GM19238 (cell line): ENCODE measurements around the gene ATAD2B.

ENCODE experiments used
- DNase-seq: peaks from one replicate; pipeline ENCODE4 v3.0.0; 2011; ENCODE audit warnings: low spot score; ENCODE audit not compliant: insufficient read length

Gene ATAD2B

GRCh38 chr2:23703583-23704385 lies 223.1 kb downstream of the ATAD2B start:
- no peak for DNase-seq

- no peak for DNase-seq
Measured at GRCh38 chr2:23703037-23703582, 223.8 kb downstream of the ATAD2B start.

- DNase-seq = no peak
Measured at GRCh38 chr2:23700627-23701026, 226.3 kb downstream of the ATAD2B start.

GRCh38 chr2:23699580-23699925 lies 227.4 kb downstream of the ATAD2B start:
- DNase-seq = no peak

- no peak for DNase-seq
Measured at GRCh38 chr2:23698721-23699579, 228.0 kb downstream of the ATAD2B start.
